ENCODE results near the gene SH3BP4. TPM values are rescaled to one million over a fixed set of nuclear protein-coding genes. Genes with fewer than 3 reads are reported as not detected.

The SH3BP4 gene
- total and polyA plus RNA-seq, 2 of the 13 experiments (the other 11 are each of a cell fraction or from before 2014, with no cell fraction given): 34.6 to 99.1 TPM

DNA sequence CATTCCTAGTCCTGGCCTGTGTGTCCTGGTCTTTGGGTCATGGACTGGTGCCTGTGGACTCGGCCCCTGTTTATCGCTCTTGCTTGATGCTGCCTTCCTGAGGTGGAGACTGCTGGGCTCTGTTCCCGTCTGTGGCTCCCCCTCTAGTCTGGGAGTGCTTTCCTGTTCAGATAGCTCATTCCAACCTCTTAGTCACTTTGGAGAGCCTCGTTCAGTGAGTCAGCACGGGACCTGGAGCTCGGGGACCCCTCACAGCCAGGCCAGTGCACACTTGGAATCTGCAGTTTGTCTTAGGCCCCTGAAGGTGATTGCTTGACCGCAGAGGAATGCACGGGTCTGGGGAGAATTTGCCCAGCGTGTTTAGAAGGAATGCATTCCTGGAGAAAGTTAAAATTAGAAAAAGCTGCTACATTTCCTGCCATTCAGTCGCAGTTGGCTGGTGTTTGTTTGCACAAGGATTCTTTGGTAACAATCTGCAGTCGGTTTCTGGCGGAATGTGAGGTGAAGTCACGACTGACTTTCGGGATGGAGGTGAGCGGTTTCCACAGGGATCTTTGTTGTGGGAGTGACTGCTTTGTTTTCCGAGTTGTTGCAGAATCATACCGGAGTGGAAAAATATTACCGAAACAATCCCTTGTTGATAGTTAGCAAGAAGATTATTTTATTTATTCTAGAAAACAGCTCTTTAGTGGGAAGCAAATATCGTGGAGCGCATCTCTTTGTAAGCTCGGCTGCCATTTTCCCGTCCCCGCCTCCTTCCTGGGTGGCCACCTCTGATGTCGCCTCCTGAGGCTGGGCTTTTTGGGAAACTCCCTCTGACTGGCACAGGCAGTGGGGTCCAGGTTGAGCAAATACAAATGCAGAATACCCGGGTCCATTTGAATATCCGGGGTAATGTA lies 29.6 kb downstream of the SH3BP4 start (continued):
- TF ChIP-seq ZBTB26 (CRISPR knock-in tag; IDR thresholded peaks at IDR 0.05; ENCODE audit: borderline replicate concordance): peak; percentile 74
- no peak for TF ChIP-seq ZNF883 (CRISPR knock-in tag; IDR thresholded peaks at IDR 0.05; ENCODE audit: not compliant biosample characterization)
- peak; percentile 59 for TF ChIP-seq MAX (IDR thresholded peaks at IDR 0.05)
- TF ChIP-seq ZNF550 (CRISPR knock-in tag; IDR thresholded peaks at IDR 0.05; ENCODE audit: borderline replicate concordance): no peak
- TF ChIP-seq ZNF850 (CRISPR knock-in tag; conservative IDR thresholded peaks at IDR 0.05): no peak
- peak; percentile 34; the same call in 1 of the 2 replicates for TF ChIP-seq MAFF (IDR thresholded peaks at IDR 0.05; ENCODE audit: low read depth, low read length)
- TF ChIP-seq MYC (CRISPR knock-in tag; IDR thresholded peaks at IDR 0.05; ENCODE audit: borderline replicate concordance): peak; percentile 33; the same call in 1 of the 2 replicates
- peak; percentile 6; the same call in 1 of the 2 replicates for TF ChIP-seq ZNF564 (CRISPR knock-in tag; IDR thresholded peaks at IDR 0.05)
- TF ChIP-seq RCOR2 (CRISPR knock-in tag; IDR thresholded peaks at IDR 0.05): peak; percentile 51; the same call in 1 of the 2 replicates
- peak; percentile 62; the same call in 1 of the 2 replicates for TF ChIP-seq ZSCAN9 (CRISPR knock-in tag; IDR thresholded peaks at IDR 0.05; ENCODE audit: borderline replicate concordance)
- no peak; the same call in 1 of the 2 replicates for TF ChIP-seq NFKB2 (CRISPR knock-in tag; IDR thresholded peaks at IDR 0.05; ENCODE audit: borderline replicate concordance)
- no peak for TF ChIP-seq ZNF329 (CRISPR knock-in tag; IDR thresholded peaks at IDR 0.05; ENCODE audit: low read depth)
- TF ChIP-seq FUBP1 (CRISPR knock-in tag; IDR thresholded peaks at IDR 0.05; ENCODE audit: borderline replicate concordance): no peak
- TF ChIP-seq SCMH1 (CRISPR knock-in tag; IDR thresholded peaks at IDR 0.05; ENCODE audit: borderline replicate concordance): no peak
- no peak for TF ChIP-seq ZNF33B (CRISPR knock-in tag; IDR thresholded peaks at IDR 0.05)
- TF ChIP-seq ZNF773 (CRISPR knock-in tag; IDR thresholded peaks at IDR 0.05; ENCODE audit: borderline replicate concordance): no peak
- TF ChIP-seq RNF2 (conservative IDR thresholded peaks at IDR 0.05; ENCODE audit: low read depth): no peak
- TF ChIP-seq TOE1 (CRISPR knock-in tag; IDR thresholded peaks at IDR 0.05): no peak
- no peak for TF ChIP-seq ZBTB44 (CRISPR knock-in tag; IDR thresholded peaks at IDR 0.05)
- TF ChIP-seq JUN (CRISPR knock-in tag; IDR thresholded peaks at IDR 0.05): 0 out of 2 replicates have a peak, but pooled peaks have one; percentile 58
- no peak for TF ChIP-seq ZNF205 (CRISPR knock-in tag; IDR thresholded peaks at IDR 0.05)
- no peak for TF ChIP-seq LCORL (IDR thresholded peaks at IDR 0.05)
- TF ChIP-seq LCORL (CRISPR knock-in tag; IDR thresholded peaks at IDR 0.05): peak; percentile 72
- TF ChIP-seq, protein P1, sequence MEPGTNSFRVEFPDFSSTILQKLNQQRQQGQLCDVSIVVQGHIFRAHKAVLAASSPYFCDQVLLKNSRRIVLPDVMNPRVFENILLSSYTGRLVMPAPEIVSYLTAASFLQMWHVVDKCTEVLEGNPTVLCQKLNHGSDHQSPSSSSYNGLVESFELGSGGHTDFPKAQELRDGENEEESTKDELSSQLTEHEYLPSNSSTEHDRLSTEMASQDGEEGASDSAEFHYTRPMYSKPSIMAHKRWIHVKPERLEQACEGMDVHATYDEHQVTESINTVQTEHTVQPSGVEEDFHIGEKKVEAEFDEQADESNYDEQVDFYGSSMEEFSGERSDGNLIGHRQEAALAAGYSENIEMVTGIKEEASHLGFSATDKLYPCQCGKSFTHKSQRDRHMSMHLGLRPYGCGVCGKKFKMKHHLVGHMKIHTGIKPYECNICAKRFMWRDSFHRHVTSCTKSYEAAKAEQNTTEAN (CRISPR knock-in tag; conservative IDR thresholded peaks at IDR 0.05): peak; percentile 53; the same call in 1 of the 2 replicates

Data from HepG2 (cell line).